Measurements from ENCODE around the gene SELP.
A peak's percentile ranks its signal among the peaks of the same experiment; 100 is the strongest.

The SELP gene

GRCh38 chr1:169618367-169618766 is 11.6 kb downstream of the SELP start:
- no peak for DNase-seq

GRCh38 chr1:169615803-169616202 is 14.1 kb downstream of the SELP start:
- DNase-seq, result no peak

GRCh38 chr1:169610858-169611257 is 19.1 kb downstream of the SELP start:
- DNase-seq, result peak; percentile 25 to 71

GRCh38 chr1:169610108-169610507 is 19.8 kb downstream of the SELP start:
- DNase-seq, result no peak

GRCh38 chr1:169608226-169608625 is 21.7 kb downstream of the SELP start:
- DNase-seq, result peak; percentile 45 to 63

- peak; percentile 86 to 98 for DNase-seq
These were observed 25.0 kb downstream of the SELP start for GRCh38 chr1:169604781-169605560.

GRCh38 chr1:169601096-169601881 is 28.6 kb downstream of the SELP start:
- peak; percentile 43 to 75 for DNase-seq

GRCh38 chr1:169595764-169596711 is 33.9 kb downstream of the SELP start:
- DNase-seq, result no peak

- no peak for DNase-seq
These were observed 35.5 kb downstream of the SELP start for GRCh38 chr1:169594391-169594790.

- DNase-seq, result no peak
These were observed 39.0 kb downstream of the SELP start for GRCh38 chr1:169590932-169591331.

- no peak for DNase-seq
These were observed 41.0 kb downstream of the SELP start for GRCh38 chr1:169588785-169589485.

GRCh38 chr1:169588112-169588511 is 41.8 kb downstream of the SELP start:
- DNase-seq, result no peak

- DNase-seq, result peak; percentile 83 to 87
These were observed 43.3 kb downstream of the SELP start, which contains the start of gene F5 for GRCh38 chr1:169586395-169587255. Gene F5 (minus strand): TSS chr1:169586481. CDS start chr1:169586386, 95 bp downstream.

- DNase-seq, result no peak
These were observed 43.9 kb downstream of the SELP start for GRCh38 chr1:169586067-169586394.

GRCh38 chr1:169585181-169585580 is 44.7 kb downstream of the SELP start:
- DNase-seq, result peak; percentile 73 to 81

GRCh38 chr1:169584483-169585144 is 45.3 kb downstream of the SELP start:
- peak in 1 of 2 donors; percentile 68 for DNase-seq

GRCh38 chr1:169577981-169578738 is 51.8 kb downstream of the SELP start:
- no peak for DNase-seq

- no peak for DNase-seq
These were observed 53.0 kb downstream of the SELP start for GRCh38 chr1:169576935-169577331.

GRCh38 chr1:169576241-169576934 is 53.5 kb downstream of the SELP start:
- DNase-seq, result no peak
